HG02759 (cell line): ENCODE results near the gene STEAP1B.

Source experiments
- ATAC-seq: cut with Tn5 transposase; IDR thresholded peaks from one replicate; pipeline ENCODE4 v1.9.1; 2021; ENCODE audit warnings: mild to moderate bottlenecking, moderate library complexity; ENCODE audit not compliant: unreplicated experiment

The STEAP1B gene

DNA sequence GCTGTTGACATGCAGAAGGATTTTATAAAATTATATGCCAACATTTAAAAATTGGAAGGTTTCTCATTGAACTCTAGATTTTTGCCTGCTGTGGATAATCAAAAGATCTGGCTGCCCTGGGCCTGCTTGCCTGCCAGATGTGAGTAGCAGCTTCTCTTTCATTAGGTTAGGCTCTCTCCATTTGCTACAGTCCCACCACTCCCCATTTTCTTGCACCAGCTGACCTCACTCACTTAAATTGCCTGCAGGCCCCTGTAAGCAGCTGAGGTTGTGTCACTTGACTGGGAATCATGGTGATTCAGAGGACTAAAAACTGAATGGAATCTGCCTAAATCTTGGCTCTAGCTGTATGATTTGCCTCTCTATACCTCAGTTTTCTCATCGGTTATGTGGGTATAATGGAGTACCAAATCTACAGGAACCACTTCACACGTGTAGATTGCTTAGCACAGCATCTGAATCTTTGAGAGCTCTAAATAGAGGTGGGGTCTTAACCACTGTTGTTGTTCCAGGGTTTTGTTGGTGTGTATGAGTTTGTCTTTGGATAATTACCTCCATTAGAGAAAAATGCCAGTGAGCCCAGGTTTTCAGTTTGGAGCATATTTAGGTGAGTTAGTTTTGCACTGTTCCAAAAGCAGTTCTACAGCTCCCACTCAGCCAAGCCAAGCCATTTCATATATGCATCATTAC lies 124.5 kb downstream of the STEAP1B start:
- ATAC-seq = no peak

DNA sequence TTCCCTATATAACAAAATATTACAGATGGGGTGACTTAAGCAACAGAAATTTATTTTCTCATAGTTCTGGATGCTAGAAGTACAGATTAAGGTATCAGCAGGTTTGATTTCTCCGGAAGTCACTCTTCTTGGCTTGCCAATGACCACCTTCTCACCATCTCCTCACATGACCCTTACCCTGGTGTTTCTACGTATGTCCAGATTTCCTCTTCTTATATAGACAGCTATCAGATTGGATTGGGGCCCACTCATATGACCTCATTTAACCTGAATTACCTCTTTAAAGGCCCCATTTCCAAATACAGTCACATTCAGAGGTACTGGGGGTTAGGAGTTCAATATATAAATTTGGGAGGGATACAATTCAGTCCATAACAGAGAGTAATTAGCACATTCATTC lies 126.1 kb downstream of the STEAP1B start:
- ATAC-seq = no peak

DNA sequence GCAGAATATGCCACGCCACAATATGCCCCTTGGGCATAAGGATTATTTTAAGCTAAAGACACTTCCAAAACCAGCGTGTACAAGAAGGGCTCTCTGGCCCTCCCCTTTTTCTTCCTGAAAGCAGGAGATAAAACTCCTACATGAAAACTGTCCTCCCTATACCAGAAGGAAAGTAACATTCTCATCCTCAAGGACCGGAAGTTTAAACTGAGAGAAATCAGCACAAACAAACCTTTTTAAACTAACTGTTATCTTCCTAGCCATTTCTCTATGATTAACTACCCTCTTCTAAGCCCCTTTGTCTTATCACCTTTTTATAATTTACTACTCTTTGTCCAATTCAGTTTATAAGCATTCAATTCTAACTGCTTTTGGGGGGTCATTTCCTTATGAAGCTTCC lies 126.6 kb downstream of the STEAP1B start:
- no peak for ATAC-seq

DNA sequence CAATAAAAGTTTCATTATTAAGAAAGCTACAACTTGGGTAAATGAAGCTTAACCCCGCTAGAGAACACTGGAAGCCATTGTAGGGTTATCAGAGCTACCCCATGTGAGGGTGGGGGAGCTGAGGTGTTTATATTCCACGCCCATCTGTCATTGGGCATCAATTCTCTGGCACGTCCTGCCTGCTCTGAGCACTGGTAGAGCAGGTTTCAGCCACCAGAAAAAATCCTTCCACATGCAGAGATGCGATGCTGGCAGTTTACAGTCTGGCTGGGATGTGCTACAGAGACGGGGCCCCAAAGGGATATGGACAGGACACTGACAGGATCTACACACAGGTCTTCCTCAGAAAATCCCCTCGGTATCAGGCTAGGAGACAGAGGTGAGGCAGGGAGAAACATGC lies 127.1 kb downstream of the STEAP1B start:
- ATAC-seq = no peak

DNA sequence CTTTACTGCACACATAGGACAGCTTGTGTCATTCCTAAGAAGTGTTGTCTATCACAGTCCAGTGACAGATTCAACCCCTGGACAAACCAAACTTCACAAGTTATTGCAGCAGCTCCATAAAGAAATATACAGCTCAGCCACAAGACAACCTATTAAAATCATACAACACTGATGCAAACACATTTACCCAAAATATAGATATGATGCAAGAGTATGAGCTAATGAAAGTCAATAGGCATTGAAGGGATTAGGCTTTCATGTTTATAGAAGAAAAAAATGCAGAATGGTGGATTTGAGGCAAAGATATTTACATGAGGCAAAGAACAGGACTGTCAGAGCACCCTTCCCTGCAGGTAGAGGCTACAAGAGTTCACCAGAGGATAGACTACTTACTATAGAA lies 128.1 kb downstream of the STEAP1B start:
- ATAC-seq = no peak
